NCI-H82 treated with DMSO at 0.1 percent for 48 hours (cell line): ENCODE results near the gene PTRHD1.
"Not testable (repeated sequence)": the region's sequence is repeated elsewhere in the genome, so short reads cannot be mapped to it uniquely, and the experiment has no call there.

Source experiments
- DNase-seq: peaks from one replicate; lab custom pipeline; 2025; ENCODE audit not compliant: unreplicated experiment; lab: John Stamatoyannopoulos, UW

Gene PTRHD1

GRCh38 chr2:24792874-24793760 is at the start of gene PTRHD1, which contains the start of gene CENPO:
TSS of gene PTRHD1 (minus strand) at chr2:24793391. CDS start at chr2:24793377, 14 bp downstream.
TSS of gene CENPO (plus strand) at chr2:24793425. CDS start at chr2:24793920, 495 bp downstream.
- DNase-seq, result peak; percentile 93

- no peak for DNase-seq
These were observed 49.2 kb upstream of the PTRHD1 start for GRCh38 chr2:24842081-24843050.

GRCh38 chr2:24840962-24841945 is 48.1 kb upstream of the PTRHD1 start:
- no peak for DNase-seq

- no peak for DNase-seq
These were observed 47.1 kb upstream of the PTRHD1 start for GRCh38 chr2:24840164-24840869.

- no peak for DNase-seq
These were observed 46.5 kb upstream of the PTRHD1 start for GRCh38 chr2:24839729-24840128.

- DNase-seq, result no peak
These were observed 45.4 kb upstream of the PTRHD1 start for GRCh38 chr2:24838541-24838940.

- no peak for DNase-seq
These were observed 44.9 kb upstream of the PTRHD1 start for GRCh38 chr2:24837996-24838513.

GRCh38 chr2:24836706-24837105 is 43.5 kb upstream of the PTRHD1 start:
- no peak for DNase-seq

GRCh38 chr2:24836206-24836605 is 43.0 kb upstream of the PTRHD1 start:
- no peak for DNase-seq

- DNase-seq, result not testable (repeated sequence)
These were observed 42.2 kb upstream of the PTRHD1 start for GRCh38 chr2:24835411-24835810.

- no peak for DNase-seq
These were observed 41.7 kb upstream of the PTRHD1 start for GRCh38 chr2:24834733-24835395.

GRCh38 chr2:24833821-24834732 is 40.9 kb upstream of the PTRHD1 start:
- no peak for DNase-seq

- no peak for DNase-seq
These were observed 39.9 kb upstream of the PTRHD1 start for GRCh38 chr2:24832931-24833701.

GRCh38 chr2:24832521-24832920 is 39.3 kb upstream of the PTRHD1 start:
- DNase-seq, result no peak

- DNase-seq, result no peak
These were observed 38.9 kb upstream of the PTRHD1 start for GRCh38 chr2:24832073-24832461.

GRCh38 chr2:24831221-24832072 is 38.3 kb upstream of the PTRHD1 start:
- no peak for DNase-seq
